Subcutaneous abdominal adipose tissue (tissue), 5 donors: ENCODE measurements around the gene CRYGB.

Source experiments
- H3K27ac ChIP-seq: one replicate; pipeline ENCODE4 v1.7.0; 2013; ENCODE audit warnings: low read depth, mild to moderate bottlenecking, inconsistent platforms, low read length, moderate library complexity
- H3K27me3 ChIP-seq, 5 donors: one replicate each; pipeline ENCODE4 v1.7.0; 2013; ENCODE audit warnings: low read length in 5 of 5, inconsistent platforms in 1 of 5; ENCODE audit not compliant: control insufficient read depth in 5 of 5, insufficient read depth in 4 of 5
- H3K36me3 ChIP-seq, 5 donors: one replicate each; pipeline ENCODE4 v1.7.0; 2013; ENCODE audit warnings: low read length in 5 of 5; ENCODE audit not compliant: control insufficient read depth in 5 of 5, insufficient read depth in 5 of 5
- H3K4me1 ChIP-seq, 5 donors: one replicate each; pipeline ENCODE4 v1.7.0; 2013; ENCODE audit warnings: low read length in 5 of 5, mild to moderate bottlenecking in 3 of 5, moderate library complexity in 1 of 5; ENCODE audit not compliant: control insufficient read depth in 5 of 5, insufficient read depth in 5 of 5
- H3K4me3 ChIP-seq, 5 donors: one replicate each; pipeline ENCODE4 v1.7.0; 2013; ENCODE audit warnings: low read length in 5 of 5, low read depth in 1 of 5
- H3K9ac ChIP-seq, 5 donors: one replicate each; pipeline ENCODE4 v1.7.0; 2013; ENCODE audit warnings: low read length in 5 of 5, mild to moderate bottlenecking in 4 of 5, moderate library complexity in 3 of 5
- H3K9me3 ChIP-seq, 5 donors: one replicate each; pipeline ENCODE4 v1.7.0; 2013; ENCODE audit warnings: low read length in 5 of 5; ENCODE audit not compliant: control insufficient read depth in 5 of 5
- donor health status: healthy.
- donor health status: healthy.
- donor health status: healthy.
- donor health status: healthy.
- donor health status: healthy.

The CRYGB gene

DNA sequence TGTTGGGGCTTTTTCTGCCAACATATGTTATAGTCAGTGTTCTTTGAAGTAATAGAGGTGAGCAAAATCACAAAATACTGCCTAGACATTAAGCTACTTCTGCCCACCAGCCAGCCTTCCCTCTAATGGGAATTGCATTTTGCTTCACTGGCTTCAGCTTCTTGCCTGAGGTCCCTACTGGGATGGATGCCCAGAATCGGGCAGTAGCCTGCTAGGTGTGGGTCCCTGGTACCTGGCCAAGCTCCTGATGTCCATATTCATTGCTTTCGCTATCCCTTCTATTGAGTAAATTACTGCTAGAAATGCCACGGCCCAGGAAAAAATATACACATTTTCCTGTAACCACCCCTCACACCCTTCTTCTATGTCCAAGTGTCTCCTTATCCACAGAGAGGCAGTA is 48.6 kb downstream of the CRYGB start:
- H3K27me3 ChIP-seq, result no peaks in the 10 kb centered on the region
- H3K9ac ChIP-seq, result no peak overlapping the region
- no peaks in the 10 kb centered on the region for H3K36me3 ChIP-seq
- no peaks in the 10 kb centered on the region for H3K4me1 ChIP-seq
- H3K27ac ChIP-seq, result no peak overlapping the region
- no peak overlapping the region for H3K4me3 ChIP-seq
- H3K9me3 ChIP-seq, result no peaks in the 10 kb centered on the region

DNA sequence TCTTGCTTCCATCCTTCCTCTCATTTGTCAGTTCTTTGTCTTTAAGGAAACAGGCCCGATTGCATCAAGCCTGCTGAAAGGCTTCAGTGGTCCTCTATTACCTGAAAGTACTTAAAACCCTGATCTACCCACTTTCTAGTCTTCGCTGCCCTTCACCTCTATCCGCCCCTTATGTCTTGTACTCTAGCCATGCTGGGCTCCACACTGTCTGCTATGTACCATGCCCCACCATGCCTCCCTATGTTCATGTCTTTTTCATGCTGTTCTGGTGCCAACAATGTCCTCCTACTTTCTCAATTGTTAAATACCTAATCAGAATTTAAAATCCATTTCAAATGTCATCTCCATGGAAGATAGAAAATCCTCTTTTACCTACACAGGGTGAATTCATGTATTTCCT is 49.9 kb downstream of the CRYGB start:
- H3K4me3 ChIP-seq, result no peak overlapping the region
- H3K27me3 ChIP-seq, result no peaks in the 10 kb centered on the region
- no peak overlapping the region for H3K27ac ChIP-seq
- no peaks in the 10 kb centered on the region for H3K4me1 ChIP-seq
- H3K36me3 ChIP-seq, result no peaks in the 10 kb centered on the region
- H3K9ac ChIP-seq, result no peak overlapping the region
- no peaks in the 10 kb centered on the region for H3K9me3 ChIP-seq

DNA sequence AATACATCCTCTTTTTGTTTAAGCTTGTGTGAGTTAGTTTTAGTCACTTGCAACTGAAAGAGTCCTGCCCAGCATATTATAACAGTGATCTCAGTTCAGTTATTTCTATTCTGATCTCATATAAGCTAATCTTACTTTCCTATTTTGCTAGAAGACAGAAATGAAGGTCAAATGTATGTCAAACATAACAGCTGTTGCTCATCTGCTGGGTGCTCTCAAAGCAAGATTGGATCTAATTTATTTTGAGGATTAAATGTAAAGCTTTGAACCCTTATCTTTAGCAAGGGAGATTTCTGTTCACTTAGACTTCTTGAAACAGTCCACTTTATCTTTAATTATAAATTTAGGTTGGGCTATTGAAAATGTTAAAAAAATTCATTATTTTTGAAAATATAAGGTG is 52.8 kb downstream of the CRYGB start:
- no peaks in the 10 kb centered on the region for H3K27me3 ChIP-seq
- H3K9me3 ChIP-seq, result peaks cover 0 to 8% (median 4%) of the 10 kb centered on the region in 5 donors
- H3K4me1 ChIP-seq, result no peaks in the 10 kb centered on the region
- no peak overlapping the region for H3K4me3 ChIP-seq
- no peak overlapping the region for H3K27ac ChIP-seq
- no peaks in the 10 kb centered on the region for H3K36me3 ChIP-seq
- no peak overlapping the region for H3K9ac ChIP-seq
